Fibroblast of skin of right biceps (primary cell): Measurements from ENCODE around the gene C11orf98.
"Not testable (repeated sequence)": the region's sequence is repeated elsewhere in the genome, so short reads cannot be mapped to it uniquely, and the experiment has no call there.

Experiments
- DNase-seq: peaks from one replicate; pipeline ENCODE4 v3.0.0-alpha.2; 2013

The C11orf98 gene

DNA sequence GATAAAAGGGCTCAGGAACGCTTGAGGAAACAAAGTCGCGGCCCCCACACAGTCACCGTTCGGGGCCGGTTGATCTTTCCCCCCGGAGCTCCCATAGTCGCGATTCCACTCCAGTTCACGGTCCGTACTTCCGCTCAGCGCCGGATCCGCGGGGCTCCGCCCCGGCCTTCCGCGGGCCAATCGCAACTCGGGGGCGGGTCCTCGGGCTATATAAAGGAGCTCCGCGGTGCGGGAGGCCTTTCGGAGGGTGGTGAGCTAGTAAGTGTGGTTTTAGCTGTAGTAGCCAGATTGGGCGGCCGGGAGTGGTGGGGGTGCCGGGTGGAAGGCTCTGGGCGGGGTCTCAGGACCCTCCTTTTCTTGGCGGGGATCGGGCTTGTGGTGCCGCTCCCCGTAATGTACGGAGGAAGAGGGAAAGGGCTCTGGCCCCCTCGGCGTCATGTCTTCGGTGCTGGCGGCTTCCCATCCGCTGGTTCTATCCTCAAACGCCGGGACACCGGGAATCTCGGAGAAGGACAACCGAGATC lies at the start of gene C11orf98, which contains the start of gene CSKMT:
TSS of gene C11orf98 (minus strand) at position 136 of the 524 bp plus-strand sequence. CDS start at position 95, 41 bp downstream.
TSS of gene CSKMT (plus strand) at position 238 of the 524 bp plus-strand sequence. CDS start 568 bp downstream, outside the sequence.
- DNase-seq: peak; percentile 95

DNA sequence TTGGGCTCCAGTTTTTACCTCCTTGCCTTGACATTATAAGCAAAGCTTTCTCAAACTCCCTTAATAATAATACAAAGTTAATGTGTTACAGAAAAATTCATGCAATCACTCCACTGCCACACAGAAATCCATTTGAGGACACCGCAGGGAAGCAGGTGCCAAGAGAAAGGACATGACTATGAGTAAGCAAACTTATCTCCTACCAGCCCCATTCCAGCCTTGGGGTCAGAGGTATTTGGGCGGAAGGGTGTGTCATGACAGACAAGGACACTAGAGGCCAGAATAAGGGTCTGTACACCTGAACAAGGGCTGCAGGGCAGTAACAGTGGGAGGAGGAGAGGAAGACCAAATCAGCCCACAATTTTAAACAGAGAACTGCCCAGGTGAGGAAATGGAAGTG lies 48.3 kb upstream of the C11orf98 start:
- DNase-seq: no peak

DNA sequence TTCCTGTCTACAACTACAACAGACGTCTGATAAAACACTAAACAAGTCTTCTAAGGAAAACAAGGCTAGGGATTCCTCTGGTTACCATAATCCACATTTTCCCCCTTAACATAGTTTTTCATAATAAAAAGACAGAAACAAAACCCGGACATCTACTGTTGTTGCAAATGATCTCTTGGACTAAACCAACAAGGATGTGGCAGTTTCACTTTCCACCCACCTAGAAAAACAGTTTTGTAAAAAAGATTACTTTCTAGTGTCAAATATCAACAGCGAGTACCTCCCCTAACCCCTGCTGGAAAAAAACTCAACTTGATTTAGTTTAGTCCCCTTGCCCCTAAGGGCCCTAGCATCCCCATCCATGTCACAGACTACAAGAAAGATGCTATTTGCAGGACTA lies 47.9 kb upstream of the C11orf98 start:
- DNase-seq: no peak

DNA sequence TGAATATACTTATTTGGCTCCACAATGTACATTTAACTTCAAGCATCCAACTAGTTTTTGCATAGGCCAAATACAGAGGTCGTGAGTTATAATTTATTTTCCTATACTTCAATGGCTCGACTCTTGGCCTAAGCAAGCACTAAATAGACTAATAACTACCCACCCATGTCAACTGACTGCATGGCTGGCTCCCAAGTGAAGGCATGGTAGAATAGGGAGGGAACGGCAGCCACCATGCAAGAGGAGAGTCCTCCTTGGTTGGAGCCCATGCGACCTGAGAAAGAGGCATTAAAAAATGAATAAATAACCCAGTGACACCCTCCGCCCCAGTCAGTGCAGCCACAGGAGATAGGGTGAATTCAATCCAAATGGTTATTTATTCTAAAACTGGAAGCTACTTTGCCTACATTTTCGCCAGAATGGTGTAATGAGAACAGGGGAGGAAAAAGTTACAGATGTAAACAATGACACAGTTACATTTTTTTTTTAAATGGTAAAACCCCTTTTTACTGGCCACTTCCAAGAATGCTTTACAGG lies 47.3 kb upstream of the C11orf98 start:
- DNase-seq: no peak

DNA sequence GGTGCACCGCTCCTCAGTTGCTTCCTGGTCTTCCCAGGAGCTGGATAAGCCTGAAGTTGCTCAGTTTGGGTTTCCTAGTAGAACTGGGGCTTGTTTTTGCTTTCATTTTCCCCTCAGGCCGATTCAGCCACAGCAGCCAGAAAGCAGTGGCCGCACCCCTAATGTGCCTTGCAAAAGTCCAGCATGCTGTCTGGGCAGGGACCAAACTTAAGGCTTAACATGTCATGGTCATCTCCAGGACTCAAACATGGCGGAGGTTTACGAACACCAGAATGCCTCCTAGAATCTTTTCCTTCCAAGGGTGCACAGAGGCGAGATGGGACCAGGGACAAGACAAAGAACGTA lies 45.0 kb upstream of the C11orf98 start:
- DNase-seq: peak; percentile 14

DNA sequence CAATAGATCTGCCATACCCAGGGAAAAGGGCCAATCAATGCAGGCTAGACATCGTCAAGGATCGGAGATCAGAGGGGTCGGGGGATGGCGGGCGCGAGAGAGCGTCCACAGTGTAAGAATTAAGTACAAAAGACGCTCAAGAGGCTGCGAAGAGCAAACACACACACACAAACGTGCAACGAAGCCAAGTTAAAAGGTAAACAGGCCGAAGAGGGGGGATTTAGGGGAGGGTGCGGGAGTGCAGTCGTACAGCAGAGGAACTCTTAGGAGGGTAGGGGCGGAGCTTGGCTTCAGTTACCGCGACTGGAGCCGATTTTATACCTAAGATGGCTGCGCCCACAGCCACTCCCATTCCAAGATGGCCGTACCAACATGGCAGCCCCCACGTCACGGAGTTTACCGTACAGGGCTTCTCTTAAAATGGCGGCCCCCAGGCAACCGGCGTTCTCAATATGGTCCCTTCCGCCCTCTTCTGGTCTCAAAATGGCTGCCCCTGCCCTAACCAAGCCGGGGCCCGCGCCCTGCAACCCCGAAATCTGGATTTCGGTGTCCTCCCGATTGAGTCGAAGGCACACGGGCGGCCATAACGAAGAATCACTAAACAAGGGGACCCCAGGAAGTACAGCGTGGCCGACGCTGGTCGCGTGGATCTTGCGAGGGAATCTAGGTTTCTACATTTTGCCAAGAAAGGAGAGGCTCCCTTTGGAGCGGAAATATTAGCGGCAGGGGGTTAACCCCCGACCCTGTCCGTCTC lies 44.4 kb upstream of the C11orf98 start:
- DNase-seq: peak; percentile 98

DNA sequence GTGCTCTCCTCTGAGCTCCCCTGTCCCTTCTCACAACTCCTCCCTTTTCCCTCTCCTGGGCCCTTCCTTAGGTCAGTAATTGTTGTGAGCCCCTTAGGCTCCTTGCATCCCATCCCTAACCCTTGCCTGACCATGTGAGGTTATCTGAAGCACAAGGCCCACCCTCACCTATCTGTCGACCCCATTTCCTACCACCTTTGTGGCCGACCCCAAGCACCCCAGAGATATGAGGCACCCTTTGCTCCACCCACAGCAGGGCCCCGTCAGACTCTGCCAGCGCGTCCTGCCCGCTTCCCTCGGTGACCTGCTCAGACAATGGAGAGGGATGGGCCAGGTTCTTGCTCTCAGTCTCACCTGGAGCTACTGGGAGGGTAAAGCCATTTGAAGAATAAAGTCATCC lies 43.8 kb upstream of the C11orf98 start:
- DNase-seq: no peak

DNA sequence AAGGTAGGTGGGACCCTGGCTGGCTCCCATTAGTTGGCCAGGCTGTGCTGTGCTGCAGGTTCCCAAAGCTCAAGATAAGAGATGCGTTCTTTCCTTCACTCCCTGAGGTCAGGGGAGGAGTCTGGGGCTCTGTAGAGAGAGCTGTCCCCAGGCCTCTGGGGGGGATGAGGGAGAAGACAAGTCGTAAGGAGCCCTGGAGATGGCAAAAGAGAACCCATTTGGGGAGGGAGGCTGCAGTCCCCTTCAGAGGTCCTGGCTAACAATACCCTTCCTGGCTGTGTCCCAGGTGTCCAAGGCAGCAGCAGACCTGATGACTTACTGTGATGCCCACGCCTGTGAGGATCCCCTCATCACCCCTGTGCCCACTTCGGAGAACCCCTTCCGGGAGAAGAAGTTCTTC lies 43.4 kb upstream of the C11orf98 start:
- no peak for DNase-seq

DNA sequence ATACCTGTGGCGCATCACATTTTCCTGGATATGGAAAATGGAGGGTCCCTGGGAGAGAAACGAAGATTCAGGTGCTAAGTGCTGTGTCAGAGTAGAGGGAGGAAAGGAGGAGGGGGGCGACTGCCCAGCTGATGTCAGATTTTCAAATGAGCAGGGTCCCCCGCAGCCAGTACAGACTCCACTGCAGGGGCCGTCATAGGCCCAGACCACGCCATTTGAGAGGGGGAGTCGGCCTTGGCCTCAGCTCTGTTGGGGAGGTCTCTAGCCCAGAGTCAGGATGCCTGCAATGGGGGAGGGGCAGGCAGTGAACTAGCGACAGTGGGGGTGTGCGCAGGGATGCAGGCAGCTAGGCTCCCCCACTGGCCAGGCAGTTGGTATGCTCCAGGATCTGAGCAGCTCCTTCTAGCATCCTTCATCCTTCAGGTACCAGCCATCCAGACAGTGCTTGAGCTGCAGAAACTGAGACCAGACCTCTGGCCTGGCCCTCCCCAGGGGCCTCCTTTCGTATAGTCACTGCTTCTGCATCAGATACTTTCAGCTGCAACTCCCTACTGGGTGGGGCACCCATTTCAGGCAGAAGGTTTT lies 42.4 kb upstream of the C11orf98 start, which contains the start of the genes BSCL2 and GNG3:
TSS of gene BSCL2 (minus strand) at position 148 of the 585 bp plus-strand sequence. CDS start 229 bp downstream, outside the sequence.
TSS of gene GNG3 (plus strand) at position 400 of the 585 bp plus-strand sequence. CDS start 620 bp downstream, outside the sequence.
- peak; percentile 25 for DNase-seq

DNA sequence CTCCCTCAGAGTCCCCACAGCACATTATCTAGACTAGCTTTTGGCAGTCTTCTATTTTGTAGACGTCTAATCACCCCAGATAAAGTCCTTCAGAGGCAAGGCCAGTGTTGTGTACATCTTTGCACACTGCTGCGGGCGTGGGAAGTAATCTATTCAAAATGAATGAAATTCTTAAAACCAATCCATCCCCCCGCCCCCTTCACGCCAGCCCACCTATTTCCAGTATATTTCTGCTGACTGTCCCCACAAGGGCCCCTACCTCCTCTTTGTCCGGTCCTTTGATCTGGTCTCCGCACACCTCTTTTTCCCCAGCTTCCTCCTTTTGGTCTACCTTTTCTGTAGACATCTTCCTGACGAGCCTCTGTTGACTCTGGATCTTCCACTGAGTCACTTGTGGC lies 41.8 kb upstream of the C11orf98 start:
- DNase-seq: no peak

DNA sequence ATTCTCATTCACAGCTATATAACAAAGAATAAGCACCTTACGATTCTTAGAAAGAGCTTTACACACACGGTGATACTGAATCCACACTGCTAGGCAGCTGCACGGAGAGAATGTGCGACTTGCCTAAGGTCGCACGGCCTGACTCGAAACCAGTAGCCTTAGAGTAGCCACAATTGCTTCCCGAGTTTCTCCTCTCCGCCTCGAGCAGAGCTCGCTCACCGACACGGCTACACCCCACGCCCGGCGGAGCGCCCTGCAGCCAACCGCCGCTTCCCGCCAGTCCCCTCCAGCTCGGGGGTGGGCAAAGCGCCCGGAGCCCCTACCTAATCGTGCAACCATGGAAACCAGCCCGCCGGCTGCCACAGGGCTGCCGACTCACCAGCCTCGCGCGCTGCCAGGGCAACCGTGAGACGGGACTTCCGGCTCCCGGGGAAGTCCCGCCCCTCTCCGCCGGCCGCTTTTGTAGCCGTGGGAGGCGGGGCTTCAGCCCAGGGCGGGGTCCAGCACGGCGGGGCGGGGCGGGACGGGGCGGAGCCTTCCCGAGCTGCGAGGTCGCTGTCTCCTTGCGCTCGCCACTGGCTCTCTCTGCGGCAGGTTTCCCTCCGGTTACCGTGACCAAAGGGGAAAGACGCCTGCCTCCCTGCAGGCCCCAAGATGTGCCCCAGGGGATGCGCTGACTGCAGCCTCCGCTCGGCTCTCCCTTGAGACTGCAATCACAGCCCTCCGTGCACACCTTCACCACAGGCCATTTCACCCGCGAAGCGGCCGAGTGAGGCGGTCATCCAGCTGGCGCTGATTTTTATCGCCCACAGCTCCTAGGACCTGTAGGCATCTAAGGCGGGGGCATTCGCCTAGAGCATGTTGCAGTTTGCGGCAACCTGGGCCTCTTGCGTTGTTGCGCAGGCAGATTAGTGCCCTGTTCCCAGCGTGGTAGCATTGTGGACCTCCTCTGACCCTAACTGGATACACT lies 41.2 kb upstream of the C11orf98 start:
- DNase-seq: peak; percentile 95

DNA sequence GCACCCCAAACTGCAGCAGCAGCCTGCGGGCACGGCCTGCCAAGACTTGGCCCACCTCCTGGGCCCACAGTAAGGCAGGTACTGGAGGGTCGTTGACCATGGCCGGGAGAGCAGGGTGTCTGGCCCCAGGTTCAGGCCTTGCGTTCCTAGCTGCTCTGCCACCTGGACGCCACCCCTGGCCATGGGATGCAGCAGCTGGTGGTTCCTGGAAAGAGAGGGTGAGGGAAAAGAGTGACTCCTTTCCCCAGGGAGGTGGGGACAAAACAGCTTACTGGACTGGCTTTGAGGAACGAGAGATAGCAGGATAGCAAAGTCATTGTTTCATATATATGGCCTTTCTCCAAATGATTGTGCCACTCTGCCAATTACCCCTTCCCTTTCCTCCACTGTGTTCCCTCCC lies 40.4 kb upstream of the C11orf98 start:
- DNase-seq: no peak

DNA sequence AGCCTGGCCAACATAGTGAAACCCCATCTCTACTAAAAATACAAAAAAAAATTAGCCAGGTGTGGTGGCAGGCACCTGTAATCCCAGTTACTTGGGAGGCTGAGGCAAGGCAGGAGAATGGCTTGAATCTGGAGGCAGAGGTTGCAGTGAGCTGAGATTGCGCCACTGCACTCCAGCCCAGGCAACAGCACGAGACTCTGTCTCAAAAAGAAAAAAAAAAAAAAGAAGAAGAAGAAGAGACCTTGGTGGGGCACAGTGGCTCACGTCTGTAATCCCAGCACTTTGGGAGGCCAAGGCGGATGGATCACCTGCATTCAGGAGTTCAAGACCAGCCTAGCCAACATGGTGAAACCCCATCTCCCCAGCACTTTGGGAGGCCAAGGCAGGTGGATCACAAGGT lies 38.9 kb upstream of the C11orf98 start:
- not testable (repeated sequence) for DNase-seq

DNA sequence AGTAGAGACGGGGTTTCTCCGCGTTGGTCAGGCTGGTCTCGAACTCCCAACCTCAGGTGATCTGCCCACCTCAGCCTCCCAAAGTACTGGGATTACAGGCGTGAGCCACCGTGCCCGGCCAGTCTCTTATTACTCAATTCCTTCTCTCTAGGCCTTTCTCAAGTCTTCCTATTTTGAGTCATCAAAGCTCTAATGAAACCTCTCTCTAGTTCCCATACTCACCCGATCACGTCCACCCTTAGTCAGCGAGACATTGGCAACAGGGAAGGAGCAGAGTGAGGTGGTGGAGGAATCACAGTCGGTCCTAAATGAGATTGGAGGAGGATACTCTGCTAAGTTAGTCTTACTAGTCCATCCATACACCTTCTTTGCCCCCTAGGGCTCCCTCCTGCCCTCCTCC lies 37.2 kb upstream of the C11orf98 start:
- DNase-seq: no peak

DNA sequence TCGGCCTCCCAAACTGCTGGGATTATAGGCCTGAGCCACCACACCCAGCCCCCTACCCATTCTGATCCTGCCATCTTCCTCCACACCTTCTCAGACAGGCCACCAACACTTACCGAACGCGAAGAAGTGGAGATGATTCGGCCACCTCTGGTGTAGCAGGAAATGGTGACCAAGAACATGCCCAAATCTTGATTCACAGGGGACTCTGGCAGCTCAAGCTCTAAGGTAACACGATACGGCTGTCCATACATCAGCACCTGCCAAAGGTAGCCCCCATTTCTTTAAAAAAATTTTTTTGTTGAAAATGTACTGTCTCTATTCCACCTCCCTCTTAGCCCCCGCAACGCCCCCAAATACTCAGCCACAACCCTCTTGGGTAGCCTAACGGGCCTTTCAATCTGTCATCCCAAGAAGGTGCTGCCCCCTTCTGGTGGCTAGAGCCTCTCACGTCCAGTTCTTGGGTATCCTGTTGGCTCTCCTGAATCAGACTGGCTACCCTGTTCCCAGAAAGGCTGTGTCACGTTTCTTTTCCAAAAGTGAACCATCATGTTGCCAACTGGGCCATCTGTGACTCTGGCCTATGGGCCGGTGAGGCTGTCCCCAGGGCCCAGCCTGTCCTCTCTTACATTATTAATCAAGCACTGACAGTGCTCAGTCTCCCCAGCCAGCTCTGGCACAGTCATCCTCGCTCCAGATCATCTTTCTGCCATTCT lies 29.6 kb upstream of the C11orf98 start:
- DNase-seq: peak; percentile 74

DNA sequence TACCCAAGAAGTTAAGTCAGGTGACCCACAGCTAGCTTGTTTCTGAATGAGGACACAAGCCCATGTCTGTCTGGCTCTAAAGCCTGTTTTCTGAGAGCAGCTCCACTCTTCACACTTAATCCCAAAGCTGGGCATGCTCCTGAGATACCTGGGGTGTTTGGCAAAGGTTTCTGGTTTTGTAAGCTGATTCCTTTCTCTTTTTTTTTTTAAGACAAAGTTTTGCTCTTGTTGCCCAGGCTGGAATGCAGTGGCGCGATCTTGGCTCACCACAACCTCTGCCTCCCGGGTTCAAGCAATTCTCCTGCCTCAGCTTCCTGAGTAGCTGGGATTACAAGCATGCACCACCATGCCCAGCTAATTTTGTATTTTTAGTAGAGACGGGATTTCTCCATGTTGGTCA lies 28.6 kb upstream of the C11orf98 start:
- DNase-seq: not testable (repeated sequence)

DNA sequence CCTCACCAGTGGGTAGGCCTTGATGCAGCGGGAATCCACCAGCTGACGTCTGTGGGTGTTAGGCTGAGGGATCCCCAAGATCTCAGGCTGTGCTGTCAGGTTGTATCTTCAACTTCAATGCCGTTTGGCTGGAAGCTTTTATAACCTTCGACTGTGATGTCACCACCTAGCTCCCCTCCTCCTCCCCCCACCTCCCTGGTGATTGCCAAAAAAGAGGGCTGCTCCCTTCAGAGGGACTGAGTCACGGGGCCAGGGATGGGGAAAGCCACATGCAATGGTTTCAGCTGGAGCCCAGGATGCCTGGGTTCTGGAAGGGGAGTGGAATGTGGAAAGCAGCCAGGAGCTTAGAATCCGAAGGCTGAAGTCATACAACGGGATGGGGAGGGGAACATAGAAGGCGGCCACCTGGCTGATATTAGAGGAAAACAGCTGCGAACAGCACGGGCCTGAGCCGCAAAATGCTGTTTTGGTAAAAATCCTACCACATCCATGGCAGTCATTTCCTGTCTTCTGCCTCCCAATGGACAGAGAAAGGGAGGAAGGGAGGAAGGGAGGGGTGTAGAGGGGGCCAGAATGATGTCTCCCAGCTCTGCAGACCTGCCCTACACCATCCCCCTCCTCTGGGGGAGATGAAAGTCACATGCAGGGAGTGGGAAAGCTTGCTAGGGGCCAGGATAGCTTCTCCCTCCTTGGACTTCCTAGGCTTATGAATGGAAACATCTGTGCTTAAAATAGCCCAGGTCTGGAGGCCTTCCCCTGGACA lies 24.6 kb upstream of the C11orf98 start, which contains the start of gene LRRN4CL:
TSS of gene LRRN4CL (minus strand) at position 110 of the 763 bp plus-strand sequence. CDS start 1,022 bp downstream, outside the sequence.
- DNase-seq: peak; percentile 94

DNA sequence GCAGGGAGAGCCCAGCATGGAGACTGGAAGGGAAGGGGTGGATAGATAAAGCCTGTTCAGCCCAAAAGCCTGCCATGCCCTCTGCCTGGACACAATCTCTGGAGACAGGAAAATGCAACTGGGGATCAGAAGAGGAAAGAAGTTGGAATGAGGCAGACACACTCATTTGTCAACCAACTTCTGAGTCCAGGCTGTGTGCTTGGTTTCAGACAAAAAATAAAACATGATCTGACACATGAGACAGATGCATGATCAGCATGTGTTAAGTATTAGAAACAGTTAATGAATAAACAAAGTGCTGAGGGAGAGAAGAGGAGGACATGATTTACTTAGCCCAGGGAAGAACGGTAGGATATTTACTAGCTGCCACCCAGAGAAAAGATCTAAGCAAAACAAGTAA lies 23.5 kb upstream of the C11orf98 start:
- no peak for DNase-seq

DNA sequence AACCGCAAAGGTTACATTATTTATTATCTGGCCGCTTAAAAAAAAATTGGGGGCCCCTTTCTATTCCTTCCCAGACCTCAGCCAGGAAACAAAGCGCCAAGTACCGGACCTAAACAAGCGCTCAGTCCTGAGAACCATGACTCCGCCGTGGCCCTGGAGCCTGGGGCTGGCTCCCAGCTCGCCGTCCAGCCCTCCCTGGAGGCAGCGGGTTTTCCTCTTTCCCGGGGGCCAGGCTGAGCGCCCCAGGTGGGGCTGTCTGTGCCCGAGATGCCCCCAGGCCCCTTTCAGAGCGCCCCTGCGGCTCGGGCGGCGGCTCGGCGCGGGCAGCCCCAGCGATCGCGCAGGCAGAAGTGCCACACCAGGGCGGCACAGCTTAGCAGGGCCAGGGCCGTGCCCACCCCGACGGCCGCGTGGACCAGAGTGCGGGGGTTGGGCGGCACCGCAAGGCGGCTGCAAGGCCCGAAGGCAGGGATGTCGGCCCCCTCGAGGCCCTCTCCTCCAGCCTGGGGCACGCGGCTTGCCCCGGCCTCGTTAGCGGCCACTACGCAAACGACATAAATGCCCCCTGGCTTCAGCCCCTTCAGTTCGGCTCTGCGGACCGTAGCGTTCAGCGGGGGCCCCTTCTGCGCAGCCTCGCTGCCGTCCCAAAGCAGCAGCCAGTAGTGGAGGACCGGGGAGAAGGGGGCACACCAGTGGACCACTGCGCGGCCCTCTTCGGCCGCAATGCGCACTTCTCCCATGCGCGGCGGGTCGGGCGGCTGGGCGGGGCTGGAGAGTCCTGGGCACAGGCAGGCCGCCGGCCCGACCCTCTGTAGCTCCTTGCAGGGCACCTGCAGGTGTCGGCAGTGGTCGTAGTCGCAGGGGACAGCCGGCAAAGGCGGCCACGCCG lies 22.7 kb upstream of the C11orf98 start:
- DNase-seq: no peak

DNA sequence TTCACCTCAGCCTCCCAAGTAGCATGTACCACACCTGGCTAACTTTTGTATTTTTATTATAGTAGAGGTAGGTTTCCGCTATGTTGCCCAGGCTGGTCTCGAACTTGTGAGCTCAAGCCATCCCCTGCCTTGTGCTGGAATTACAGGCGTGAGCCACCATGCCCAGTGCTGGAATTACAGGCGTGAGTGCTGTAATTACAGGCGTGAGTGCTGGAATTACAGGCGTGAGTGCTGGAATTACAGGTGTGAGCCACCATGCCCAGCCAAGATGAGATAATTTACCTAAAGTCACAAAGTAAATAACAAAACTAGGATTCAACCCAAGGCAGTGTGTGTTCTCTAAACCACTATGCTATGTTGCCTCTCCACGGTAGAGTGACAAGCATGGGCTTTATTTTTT lies 17.5 kb upstream of the C11orf98 start:
- DNase-seq: no peak
